Muscle of arm (tissue), 12 donors: ENCODE results near the gene EBPL. TPM values are rescaled to one million over a fixed set of nuclear protein-coding genes. Genes with fewer than 3 reads are reported as not detected.
A peak's percentile ranks its signal among the peaks of the same experiment; 100 is the strongest.
"Not testable (repeated sequence)": the region's sequence is repeated elsewhere in the genome, so short reads cannot be mapped to it uniquely, and the experiment has no call there.

Experiments used
- DNase-seq: peaks from one replicate; pipeline ENCODE4 v3.0.0-alpha.2; 2013
- polyA plus RNA-seq, 12 donors: library from polyadenylated mRNA; unstranded; fragments of 120-200 nt; gene quantifications; one replicate each; pipeline ENCODE4 v1.2.1, GENCODE V29; 2013; ENCODE audit not compliant: insufficient read length in 12 of 12

The EBPL gene
- polyA plus RNA-seq, 12 donors = 19.7 to 39.6 (median 25.8) TPM; not detected in 1

DNA sequence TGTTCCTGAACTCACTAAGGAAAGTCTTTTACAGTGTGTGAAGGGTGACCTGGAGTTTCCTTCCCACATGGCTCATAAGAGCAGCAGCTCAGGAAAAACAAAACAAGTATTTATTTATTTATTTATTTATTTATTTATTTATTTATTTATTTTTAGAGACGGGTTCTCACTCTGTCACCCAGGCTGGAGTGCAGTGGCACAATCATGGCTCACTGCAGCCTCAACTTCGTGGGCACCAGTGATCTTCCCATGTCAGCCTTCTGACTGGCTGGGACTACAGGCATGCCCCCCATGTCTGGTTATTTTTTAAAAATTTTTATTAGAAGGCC is 52.6 kb downstream of the EBPL start:
- DNase-seq = no peak

DNA sequence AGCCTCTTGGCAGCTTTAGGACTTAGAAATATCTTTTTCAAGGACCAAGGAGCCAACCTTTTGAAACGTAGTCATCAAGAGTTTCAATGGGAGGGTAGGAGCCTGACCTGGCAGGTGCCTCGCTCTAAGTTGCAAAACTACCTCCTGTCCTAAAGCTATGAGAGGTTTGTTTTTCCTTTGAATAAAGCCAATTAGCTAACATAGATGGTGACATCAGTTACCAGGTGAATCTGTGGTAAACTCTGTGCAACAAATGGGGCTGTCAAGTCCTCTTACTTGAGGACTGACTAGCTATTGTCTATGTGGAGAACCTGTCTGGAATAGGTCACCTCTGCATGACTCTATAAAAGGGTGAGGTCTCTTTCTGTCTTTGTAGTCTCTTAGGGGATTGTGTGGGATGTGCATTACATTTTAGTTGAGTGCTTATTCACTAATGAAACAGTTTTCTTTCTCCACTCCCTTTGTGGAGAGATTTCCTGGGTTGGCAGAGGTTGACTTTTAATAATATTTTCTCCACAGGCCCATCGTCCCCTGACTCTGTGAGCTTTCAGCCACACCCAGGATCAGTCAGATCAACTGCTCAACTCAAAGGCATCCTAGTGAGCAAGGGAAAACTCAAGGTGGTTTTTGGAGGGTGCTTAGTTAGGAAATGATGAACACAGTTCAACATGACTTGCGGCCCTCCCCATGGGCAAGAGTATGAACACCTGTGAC is 53.1 kb downstream of the EBPL start:
- no peak for DNase-seq

DNA sequence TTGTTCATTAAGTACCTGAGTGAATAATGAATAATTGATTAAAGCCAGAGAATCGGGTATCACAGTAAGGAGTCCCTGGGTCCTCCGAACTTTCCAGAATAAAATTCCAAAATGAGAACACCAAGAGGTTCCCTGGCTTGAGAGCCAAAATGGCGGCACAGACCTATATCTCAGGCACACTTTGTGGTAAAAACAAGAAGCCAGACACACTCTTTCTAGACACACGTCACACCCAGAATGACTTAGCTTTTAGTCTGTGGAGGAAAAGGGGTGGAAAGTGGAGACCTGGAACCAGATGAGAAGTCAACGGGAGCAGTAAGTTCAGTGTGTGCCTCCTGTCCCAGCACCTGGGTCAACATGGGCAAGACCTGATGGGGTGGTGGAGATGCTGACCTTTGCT is 54.6 kb downstream of the EBPL start:
- no peak for DNase-seq

DNA sequence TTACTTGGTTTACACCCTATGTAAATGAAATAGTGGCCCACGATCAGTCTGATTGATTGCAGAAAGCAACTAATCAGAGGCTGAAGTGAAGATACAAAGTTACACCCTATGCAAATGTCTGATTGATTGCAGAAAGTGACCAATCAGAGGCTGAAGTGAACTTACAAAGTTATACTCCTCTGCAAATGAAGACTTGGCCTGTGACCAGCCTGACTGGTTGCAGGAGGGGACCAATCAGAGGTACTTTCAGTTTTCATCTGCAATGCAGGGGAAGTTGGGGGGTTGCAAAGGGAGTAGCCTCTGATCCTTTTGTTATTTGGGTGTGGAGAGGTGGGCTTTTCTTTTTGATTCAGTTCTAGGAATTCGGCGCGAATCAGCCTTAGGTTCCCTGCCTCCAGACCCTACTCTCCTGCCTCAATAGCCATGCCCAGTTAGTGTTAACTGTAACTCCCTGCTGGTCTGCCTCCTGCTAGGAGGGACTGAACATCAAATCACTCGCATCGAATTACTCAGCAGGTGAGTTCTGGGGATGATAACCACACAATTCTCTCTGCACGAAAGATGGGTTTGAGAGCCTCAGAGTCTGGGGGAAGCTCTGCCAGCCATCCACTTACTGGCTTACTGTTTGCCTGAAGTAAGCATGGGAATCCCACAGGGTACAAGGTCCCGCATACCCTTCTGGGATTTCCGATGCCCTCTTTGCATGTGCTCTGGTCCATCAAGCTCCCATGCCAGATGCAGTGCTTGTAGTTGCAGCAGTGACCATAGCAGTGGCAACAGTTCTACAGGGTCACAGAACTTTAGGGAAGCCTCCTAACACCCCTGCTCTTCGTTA is 55.5 kb downstream of the EBPL start:
- peak; percentile 49 for DNase-seq

DNA sequence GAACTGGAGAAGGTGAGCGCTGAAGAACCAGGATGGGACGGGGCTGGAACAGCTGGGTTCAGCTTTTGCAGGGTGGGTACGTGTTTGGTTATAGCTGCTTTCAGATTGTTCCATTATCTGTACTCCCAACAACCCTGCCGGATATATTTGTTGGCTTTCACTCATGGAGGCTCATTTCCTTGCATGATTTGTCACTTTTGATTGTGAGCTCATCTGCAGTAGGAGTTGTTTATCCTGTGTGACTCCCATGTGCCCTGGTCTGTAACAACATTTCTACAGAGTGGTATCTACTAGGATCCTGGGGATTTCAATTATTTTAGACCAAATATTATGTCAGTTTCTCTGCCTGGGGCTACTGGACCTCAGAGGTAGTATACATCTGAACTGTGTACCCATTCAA is 57.6 kb downstream of the EBPL start:
- no peak for DNase-seq

DNA sequence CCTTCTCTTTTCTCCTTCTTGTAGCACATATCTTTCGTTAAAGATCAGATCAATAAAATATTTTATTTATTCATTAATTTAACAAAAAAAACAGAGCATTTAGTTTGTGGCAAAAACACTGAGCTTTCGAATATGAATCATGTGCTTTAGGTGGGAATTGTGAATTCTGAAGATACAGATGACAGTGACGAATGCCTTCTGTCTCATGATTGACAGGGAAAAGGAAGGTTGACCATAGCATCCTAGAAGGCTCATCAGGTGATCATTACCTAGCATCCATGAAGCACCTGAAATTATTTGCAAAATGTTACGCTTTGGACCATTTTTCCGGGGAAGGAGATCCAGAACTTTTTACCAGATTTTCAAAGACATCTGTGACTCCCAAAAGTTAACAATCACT is 59.1 kb downstream of the EBPL start:
- no peak for DNase-seq

DNA sequence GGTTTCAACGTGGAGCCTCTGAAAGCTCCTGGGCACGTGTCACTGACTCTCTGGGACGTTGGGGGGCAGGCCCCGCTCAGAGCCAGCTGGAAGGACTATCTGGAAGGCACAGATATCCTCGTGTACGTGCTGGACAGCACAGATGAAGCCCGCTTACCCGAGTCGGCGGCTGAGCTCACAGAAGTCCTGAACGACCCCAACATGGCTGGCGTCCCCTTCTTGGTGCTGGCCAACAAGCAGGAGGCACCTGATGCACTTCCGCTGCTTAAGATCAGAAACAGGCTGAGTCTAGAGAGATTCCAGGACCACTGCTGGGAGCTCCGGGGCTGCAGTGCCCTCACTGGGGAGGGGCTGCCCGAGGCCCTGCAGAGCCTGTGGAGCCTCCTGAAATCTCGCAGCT is 60.7 kb downstream of the EBPL start:
- no peak for DNase-seq

DNA sequence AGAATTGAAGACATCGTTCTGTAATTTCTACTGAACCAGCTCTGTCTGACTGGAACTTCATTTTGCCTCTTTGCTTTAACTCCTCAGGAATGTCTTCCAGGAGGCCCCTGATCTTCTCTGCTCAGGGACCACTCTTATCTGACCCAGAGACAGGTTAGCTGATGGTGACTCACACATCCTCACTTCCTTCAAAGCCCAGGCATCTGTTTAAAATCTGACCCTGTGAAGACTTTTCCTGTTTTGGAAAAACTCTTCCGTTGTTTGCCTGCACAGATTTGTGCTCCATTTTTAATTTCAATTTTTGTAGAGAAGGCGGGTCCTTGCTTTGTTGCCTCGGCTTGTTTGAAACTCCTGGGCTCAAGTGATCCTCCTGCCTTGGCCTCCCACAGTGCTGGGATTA is 61.3 kb downstream of the EBPL start:
- DNase-seq = no peak

DNA sequence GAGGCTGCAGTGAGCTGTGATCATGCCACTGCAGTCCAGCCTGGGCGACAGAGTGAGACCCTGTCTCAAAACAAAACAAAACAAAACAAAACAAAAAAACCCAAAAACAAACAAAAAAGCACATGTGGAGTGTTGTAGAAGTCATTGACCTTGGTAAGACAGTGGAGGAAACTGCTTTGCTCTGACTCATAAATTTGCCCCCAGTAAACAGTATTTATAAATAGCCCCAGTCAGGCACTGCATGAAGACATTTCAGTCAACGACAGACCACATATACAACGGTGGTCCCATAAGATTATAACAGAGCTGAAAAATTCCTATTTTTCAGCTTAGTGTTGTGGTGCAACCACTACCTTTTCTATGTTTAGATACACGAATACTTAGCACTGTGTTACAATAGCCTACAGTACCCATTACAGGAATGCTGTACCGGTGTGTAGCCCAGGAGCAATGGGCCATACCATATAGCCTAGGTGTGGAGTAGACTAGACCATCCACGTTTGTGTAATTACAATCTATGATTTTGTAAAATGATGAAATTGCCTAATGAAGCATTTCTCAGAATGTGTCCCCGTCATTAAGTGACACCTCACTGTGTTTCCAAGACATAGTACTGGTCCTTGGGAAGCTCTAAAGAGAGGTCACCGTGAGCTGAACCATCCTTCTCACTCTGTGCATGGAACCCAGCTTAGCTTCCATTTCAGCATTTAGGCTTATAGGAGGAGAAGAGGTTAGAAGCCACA is 61.9 kb downstream of the EBPL start:
- no peak for DNase-seq

DNA sequence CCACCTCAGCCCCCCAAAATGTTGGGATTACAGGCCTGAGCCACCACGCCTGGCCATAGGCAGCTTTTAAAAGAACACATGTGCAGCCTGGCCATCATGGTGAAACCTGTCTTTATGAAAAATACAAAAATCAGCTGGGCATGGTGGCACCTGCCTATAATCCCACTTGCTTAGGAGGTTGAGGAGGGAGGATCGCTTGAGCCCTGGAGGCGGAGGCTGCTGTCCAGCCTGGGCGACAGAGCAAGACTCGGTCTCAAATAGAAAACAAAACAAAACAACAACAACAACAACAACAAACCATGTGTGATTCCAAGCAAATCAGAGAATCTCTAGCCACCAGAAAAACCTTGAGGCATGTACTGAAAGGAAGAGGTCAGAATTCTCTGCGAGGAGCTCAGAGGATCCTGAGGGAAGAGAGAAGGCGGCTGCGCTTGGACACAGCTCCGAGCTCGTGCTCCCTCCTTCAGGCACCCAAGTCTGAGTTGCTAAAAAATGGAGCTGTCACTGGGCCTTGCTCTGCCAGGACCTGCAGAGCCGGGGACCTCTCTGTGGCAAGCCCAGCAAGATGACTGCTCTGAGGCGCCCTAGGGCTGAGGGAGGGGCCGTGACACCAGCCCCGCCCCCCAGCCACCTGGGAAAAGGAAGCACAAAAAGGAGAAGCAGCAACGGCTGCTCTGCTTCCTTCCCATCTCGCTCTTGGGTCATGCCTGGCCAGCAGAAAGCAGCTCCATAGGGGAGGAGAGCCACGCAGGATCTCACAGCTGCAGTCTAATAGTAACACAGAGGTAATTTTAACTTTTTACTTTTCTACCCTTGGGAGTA is 63.2 kb downstream of the EBPL start, which contains the start of gene ARL11:
Gene ARL11 (plus strand): TSS at position 677 of the 822 bp plus-strand sequence. CDS start 1,941 bp downstream, outside the sequence.
- DNase-seq = peak; percentile 45

DNA sequence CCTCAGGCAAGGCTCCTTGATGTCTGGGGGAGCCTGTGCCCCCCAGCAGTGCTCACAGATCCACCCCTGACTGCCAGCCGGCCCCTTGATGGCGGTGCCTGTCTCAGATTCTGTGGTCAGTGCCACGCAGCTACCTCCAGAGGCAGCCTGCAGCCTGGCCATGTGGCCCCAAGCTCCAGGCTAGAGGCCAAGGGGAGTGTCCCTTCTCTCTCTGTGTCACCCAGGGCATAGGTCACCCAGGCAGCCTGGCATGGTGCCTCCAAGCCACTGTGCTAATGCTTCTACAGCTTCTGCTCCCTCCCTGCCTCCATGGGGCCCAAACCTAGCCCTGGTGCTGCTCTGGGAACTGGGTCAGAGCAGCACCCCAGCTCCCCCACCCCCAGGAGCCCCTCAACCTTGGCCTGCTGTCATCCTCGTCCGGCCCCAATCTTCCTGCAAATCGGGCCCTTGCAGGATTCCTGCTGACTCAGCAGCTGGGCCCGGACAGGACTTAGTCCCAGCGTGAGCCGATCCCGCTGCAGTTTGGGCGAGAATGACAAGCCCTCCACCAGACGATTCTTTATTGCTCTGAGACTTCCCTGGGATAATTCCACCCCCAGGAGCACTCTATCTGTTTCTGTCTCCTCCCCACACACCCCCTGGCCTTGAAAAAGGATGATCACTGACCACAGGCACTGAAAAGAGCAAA is 65.8 kb downstream of the EBPL start:
- DNase-seq = no peak

DNA sequence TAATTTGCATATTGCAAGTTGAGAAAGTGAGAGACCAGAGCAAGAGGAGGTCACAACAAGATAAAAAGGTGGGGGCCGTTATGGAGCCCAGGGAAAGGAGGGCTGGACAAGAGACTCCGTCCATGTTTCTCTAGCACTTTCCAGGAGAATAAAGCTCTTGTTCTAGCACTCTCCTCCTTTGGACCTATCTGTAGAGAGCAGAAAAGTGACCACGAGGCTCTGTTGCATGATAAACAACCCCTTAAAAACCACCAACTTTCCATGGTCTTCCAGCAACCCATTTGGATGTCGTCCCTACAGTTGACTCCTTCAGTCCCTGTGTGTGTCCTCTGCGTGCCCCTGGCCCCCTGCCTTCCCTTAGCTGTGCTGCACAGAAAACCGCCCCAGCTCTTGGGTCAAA is 67.1 kb downstream of the EBPL start:
- DNase-seq = no peak

DNA sequence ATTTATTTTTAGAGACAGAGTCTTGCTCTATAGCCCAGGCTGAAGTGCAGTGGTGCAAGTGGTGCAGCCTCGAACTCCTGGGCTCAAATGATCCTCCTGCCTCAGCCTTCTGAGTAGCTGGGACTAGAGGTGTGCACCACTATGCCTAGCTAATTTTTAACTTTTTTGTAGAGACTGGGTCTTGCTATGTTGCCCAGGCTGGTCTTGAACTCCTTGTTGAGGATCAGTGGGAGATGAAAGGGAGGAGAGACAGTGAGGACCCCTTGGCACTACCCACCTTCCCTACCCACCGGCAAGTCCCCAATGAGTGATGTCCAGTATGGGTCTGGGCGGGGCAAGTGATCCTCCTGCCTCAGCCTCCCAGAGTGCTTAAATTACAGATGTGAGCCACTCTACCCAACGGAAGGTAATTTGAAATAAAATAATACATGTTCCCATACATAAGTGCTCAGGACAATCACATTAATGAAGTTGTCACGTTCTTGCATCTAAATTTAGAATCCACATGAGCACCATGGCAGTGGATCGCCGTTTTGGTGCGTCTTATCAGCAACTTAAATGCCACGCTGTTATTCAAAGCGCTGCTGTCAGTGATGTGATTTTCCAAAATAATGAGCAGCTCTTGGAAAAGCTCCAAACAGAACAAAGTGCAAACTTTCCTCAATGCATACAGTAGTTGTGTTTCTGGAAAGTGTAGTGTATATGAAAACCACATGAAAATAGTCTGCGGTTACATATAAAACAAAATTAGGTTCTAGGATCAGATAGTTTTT is 68.9 kb downstream of the EBPL start:
- no peak for DNase-seq

DNA sequence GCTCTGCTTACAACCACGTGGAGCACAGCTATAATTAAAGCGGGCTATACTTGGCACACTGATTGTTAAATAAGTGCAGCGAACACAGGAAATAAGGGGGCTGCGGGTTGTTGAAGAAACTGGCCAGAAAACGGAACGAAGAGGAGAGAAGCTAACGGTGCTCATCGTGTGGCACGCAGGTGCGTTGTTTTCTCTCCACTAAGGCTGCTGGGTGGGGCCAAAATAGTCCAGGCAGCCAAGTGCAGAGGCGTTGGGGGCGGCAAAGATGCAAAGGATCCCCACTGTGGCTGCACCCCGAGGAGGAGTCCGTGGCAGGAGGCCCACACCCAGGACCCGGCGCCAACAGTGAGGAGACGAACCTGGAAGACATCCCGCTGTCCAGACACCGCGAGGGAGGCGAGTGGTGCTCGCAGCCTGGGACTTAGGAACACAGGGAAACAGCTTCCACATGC is 71.1 kb downstream of the EBPL start:
- DNase-seq = no peak

DNA sequence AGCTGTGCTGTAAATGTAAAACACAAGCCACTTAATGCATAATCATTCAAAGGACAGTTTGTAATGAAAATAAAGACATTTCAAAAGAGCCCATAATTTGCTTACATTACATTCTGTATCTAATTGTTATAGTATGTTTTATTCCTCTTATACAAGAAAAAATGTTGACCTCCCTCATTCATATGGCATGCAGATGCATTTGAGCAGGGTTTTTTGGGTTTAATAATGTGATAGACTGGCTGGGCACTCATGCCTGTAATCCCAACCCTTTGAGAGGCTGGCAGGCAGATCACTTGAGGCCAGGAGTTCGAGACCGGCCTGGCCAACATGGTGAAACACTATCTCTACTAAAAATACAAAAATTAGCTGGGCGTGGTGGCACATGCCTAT is 74.6 kb downstream of the EBPL start:
- DNase-seq = no peak

DNA sequence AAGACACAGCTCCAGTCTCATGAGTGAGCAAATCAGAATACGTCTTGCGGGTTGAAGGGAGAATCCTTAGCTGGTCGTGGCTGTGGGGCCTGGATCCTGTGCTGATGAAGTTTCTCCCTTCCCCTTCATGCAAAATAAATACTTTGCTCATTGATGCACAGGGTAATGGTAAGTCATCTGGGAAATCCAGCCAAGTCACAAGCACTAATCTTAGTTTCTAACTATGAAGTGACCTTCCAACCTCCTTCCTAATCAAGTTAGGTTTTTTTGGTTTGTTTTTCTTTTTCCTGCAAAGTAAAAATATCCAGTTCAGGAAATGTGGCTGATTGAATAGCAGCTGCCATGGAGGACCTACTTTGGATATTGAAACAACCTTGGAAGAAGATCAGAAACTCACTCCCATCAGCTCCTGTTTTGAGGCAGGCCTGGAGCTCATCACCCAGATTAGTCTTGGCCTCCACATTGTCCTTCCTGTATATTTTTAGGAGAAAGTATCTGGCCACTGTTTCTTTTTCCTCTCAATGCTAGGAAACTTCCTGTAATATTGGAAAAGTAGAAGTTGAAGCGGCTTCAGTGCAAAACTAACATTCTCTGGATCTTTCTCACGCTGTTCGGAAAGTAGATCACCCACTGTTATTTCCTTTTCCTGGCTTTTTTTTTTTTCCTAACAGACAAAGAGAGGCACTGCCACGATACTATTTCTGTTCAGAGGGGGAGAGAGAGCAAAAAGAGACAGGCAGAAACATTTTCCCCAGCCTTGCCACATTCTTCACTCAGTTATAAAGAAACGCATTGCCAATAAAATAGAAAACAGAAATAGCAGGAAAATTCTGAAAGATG is 75.2 kb downstream of the EBPL start:
- peak; percentile 36 for DNase-seq

DNA sequence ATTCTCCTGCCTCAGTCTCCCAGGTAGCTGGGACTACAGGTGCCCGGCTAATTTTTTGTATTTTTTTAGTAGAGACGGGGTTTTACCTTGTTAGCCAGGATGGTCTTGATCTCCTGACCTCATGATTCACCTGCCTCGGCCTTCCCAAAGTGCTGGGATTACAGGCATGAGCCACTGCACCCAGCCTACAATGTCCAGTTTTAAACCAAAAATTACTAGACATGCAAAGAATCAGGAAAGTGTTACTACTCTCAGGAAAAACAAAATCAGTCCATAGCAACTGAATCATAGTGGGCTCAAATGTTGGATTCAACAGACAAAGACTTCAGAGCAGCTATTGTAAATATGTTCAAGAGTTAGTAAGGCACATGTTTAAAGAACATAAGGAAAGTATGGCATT is 79.2 kb downstream of the EBPL start:
- not testable (repeated sequence) for DNase-seq
